Stimulated activated CD4-positive, alpha-beta T cell treated with anti-CD3 and anti-CD28 coated beads, TNF-alpha, amount 100 ng/mL, for 48 hours (primary cell): Measurements from ENCODE around the gene CD2BP2.
"Not testable (repeated sequence)": the region's sequence is repeated elsewhere in the genome, so short reads cannot be mapped to it uniquely, and the experiment has no call there.

Source experiments
- DNase-seq, 3 donors: peaks; one replicate each; pipeline ENCODE4 v3.0.0-alpha.2; 2020; ENCODE audit warnings: low read depth in 3 of 3

CD2BP2 gene

GRCh38 chr16:30355144-30355953, at the start of gene CD2BP2:
Gene CD2BP2 (minus strand): TSS chr16:30355308. CDS start chr16:30354681, 627 bp downstream.
- peak; percentile 81 to 87 (median 85) for DNase-seq

- DNase-seq, result no peak
Measured at GRCh38 chr16:30401768-30402425, 46.8 kb upstream of the CD2BP2 start.

DNA sequence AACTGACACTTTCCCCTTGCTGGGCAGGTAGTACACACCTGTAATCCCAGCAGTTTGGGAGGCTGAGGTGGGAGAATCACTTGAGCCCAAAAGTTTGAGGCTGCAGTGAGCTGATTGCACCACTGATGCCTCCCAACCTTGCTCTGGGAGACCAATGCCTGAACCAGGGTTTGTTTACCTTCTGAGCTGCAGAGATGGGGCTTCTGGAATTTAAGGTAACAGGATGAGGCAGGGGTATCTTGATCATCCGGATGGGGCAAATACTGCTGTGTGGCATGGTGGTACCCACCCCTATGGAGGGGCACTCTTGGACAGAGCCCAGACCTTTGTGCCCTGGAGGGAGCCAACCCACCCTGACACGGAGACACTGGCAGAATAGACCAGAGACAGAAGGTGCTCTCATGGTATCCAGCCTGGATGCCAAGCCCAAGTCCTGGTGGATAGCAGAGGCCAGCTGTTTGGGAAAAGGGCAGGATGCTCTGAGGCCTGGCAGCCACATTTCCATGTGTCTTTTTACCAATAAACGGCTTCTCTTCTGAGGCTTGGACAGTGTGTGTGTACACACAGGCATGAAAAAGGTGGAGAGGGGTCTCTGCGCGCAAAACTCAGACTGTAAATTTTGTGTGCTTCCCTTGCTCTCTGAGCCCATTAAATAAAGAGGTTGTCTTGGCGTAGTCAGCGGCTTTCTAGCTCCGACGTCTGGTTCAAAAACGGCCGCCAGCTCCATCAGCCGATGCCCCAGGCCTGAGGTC, 44.5 kb upstream of the CD2BP2 start:
- DNase-seq, result no peak

- no peak for DNase-seq
Measured at GRCh38 chr16:30398661-30399434, 43.7 kb upstream of the CD2BP2 start.

- DNase-seq, result no peak
Measured at GRCh38 chr16:30397776-30398660, 42.9 kb upstream of the CD2BP2 start.

- DNase-seq, result no peak
Measured at GRCh38 chr16:30397056-30397455, 41.9 kb upstream of the CD2BP2 start.

GRCh38 chr16:30396627-30397026, 41.5 kb upstream of the CD2BP2 start:
- not testable (repeated sequence) for DNase-seq

DNA sequence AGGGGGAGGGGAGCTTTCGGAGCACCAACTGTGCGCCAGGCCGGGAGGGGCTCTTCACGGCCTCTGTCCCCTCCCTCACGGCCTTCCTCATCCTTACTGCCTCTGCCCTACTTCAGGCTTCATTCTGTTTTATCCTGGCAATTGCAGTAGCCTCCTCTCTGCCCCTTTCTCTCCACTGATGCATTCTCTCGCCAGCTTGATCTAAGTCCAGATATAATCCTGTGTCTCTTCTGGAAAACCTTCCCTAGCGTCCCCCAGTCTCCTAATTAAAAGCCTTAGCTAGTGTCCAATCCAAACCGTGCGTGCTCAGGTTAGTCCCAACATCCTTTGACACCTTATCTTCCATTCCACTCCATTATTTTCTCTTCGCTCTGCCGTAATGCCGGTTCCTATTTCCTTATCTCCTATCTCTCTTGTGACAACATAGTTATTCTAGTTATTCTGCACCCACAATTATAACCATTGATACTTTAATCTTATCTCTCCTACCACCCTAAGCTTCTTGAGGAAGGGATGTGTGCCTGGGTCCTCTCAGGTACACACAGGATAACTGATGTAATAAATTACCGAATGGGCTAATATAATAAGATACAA, 41.0 kb upstream of the CD2BP2 start:
- no peak for DNase-seq

- DNase-seq, result peak in 1 of 3 donors; percentile 53
Measured at GRCh38 chr16:30395155-30395991, 40.3 kb upstream of the CD2BP2 start, which contains the start of gene ZNF48. Gene ZNF48 (plus strand): TSS chr16:30395420. CDS start chr16:30395795, 375 bp downstream.

DNA sequence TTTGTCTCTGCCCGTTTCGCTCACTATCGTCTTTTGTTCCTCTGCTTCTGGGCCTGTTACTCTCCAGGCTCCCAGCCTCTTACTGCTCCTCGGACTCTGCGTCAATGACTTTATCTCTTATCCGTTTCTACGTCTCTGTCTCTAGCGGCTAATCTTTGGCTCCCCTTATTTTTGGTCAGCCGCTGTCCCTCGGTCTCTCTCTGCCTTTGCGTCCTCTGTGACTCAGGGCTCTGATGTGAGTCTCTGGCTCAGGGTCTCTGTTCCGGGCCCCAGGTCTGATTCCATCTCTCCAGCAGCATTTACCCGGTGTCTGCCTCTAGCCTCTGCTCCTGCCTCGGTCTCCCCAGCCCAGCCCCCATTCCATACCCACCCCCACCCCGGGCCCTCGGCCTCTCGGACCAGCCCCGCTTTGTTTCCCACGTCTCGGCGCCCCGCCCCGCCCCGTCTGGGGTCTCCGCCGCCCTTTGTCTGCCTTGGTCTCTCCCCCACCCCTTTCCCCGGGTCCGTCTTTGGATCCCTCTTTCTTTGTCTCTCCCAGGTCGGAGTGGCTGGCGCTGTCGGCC, 39.6 kb upstream of the CD2BP2 start:
- no peak for DNase-seq

GRCh38 chr16:30383521-30383920, 28.4 kb upstream of the CD2BP2 start:
- DNase-seq, result no peak

- peak; percentile 50 to 74 (median 62) for DNase-seq
Measured at GRCh38 chr16:30382111-30382881, 27.2 kb upstream of the CD2BP2 start, which contains the start of gene SEPTIN1. Gene SEPTIN1 (minus strand): TSS chr16:30382561. CDS start chr16:30382542, 19 bp downstream.

- DNase-seq, result no peak
Measured at GRCh38 chr16:30381291-30382041, 26.4 kb upstream of the CD2BP2 start.

GRCh38 chr16:30380803-30381208, 25.7 kb upstream of the CD2BP2 start:
- DNase-seq, result no peak

DNA sequence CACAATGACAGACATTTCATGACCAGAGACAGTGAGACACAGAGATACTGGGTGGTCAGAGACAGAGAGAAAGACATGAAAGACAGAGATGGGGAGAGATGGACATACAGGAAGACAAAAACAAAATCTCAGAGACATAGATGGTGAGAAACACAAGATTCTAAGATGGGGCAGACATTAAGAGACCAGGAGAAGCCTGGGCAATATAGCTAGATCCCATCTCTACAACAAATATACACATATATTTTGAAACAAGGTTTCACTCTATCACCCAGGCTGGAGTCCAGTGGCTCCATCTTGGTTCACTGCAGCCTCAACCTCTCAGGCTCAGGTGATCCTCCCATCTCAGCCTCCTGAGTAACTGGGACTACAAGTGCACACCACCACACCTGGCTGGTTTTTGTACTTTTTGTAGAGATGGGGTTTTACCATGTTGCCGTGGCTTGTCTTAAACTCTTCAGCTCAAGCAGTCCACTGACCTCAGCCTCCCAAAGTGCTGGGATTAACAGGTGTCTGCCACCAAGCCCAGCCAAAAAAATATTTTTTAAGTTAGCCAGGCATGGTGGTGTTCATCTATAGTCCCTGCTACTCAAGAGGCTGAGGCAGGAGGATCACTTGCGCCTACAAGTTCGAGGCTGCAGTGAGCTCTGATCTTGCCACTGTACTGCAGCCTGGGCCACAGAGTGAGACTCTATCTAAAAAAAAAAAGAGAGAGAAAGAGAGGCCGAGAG, 25.1 kb upstream of the CD2BP2 start:
- DNase-seq, result no peak

DNA sequence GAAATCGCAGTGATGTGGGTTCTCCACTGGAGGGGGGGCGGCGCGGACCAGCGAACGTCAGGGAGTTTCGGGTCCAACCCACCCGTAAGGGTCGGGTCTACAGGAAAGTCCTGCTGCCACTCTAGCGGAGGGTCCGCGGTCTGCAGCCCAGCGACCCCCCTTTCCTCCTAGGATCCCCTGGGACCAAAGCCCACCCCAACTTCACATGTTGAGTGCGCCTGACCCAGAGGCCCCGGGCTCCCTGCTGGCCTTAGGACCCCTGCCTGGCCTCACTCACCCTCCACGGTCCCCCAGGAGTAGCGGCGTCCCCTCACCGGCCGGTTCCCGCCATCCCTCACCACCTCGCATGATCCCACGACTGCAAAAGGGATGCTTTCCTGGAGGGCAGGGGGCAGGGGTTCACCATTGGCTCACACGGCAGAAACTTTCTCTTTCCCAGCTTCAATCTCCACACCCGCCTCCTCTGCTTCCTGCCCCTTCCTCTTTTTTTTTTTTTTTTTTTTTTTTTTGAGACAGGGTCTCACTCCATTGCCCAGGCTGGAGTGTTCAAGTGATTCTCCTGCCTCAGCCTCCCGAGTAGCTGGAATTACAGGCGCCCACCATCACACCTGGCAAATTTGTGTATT, 24.2 kb upstream of the CD2BP2 start:
- DNase-seq, result no peak
